ENCODE measurements around the gene C5.

DNA sequence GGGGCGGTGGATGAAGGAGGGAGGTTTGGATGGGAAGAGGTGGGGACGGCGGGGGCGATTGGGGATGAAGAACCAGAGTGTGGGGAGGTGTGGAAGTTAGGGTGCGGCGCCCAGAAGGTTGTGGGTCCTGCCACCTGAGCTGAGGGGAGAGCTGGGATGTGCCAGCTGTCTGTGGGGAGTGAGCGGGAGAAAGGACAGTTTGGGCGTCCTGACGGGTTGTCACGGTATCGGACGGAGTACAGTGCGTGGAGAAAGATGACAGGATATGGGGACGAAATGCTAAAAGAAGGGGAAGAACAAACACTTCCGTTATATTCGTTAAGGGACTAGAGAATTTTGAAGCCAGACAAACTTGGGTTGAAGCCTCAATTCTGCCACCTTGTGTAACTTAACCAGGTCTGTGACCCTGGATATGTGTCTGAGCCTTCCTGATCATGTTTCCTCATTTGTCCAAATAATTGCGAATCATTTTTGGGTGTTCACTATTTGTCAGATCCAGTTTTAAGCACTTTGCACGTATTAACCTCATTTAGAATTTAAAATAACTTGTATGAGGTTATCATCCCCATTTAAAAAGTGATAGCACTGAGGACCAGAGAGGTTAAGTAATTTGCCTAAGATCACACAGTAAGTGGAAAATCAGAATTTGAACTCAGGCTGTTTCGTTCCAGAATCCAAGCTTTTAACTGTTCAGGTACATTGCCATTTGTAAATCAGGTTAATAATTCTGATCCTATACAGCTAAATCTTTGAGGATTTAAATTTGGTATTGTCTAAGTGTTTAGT, 25.4 kb upstream of the C5 start:
- TF ChIP-seq, protein P1, sequence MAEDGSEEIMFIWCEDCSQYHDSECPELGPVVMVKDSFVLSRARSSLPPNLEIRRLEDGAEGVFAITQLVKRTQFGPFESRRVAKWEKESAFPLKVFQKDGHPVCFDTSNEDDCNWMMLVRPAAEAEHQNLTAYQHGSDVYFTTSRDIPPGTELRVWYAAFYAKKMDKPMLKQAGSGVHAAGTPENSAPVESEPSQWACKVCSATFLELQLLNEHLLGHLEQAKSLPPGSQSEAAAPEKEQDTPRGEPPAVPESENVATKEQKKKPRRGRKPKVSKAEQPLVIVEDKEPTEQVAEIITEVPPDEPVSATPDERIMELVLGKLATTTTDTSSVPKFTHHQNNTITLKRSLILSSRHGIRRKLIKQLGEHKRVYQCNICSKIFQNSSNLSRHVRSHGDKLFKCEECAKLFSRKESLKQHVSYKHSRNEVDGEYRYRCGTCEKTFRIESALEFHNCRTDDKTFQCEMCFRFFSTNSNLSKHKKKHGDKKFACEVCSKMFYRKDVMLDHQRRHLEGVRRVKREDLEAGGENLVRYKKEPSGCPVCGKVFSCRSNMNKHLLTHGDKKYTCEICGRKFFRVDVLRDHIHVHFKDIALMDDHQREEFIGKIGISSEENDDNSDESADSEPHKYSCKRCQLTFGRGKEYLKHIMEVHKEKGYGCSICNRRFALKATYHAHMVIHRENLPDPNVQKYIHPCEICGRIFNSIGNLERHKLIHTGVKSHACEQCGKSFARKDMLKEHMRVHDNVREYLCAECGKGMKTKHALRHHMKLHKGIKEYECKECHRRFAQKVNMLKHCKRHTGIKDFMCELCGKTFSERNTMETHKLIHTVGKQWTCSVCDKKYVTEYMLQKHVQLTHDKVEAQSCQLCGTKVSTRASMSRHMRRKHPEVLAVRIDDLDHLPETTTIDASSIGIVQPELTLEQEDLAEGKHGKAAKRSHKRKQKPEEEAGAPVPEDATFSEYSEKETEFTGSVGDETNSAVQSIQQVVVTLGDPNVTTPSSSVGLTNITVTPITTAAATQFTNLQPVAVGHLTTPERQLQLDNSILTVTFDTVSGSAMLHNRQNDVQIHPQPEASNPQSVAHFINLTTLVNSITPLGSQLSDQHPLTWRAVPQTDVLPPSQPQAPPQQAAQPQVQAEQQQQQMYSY (CRISPR knock-in tag; IDR thresholded peaks at IDR 0.05) = no peak
- TF ChIP-seq, protein P2, sequence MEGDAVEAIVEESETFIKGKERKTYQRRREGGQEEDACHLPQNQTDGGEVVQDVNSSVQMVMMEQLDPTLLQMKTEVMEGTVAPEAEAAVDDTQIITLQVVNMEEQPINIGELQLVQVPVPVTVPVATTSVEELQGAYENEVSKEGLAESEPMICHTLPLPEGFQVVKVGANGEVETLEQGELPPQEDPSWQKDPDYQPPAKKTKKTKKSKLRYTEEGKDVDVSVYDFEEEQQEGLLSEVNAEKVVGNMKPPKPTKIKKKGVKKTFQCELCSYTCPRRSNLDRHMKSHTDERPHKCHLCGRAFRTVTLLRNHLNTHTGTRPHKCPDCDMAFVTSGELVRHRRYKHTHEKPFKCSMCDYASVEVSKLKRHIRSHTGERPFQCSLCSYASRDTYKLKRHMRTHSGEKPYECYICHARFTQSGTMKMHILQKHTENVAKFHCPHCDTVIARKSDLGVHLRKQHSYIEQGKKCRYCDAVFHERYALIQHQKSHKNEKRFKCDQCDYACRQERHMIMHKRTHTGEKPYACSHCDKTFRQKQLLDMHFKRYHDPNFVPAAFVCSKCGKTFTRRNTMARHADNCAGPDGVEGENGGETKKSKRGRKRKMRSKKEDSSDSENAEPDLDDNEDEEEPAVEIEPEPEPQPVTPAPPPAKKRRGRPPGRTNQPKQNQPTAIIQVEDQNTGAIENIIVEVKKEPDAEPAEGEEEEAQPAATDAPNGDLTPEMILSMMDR (IDR thresholded peaks at IDR 0.05) = no peak
- TF ChIP-seq TCF7 (CRISPR knock-in tag; IDR thresholded peaks at IDR 0.05; ENCODE audit: low read depth) (no peak), NR2C2 (CRISPR knock-in tag; IDR thresholded peaks at IDR 0.05) (no peak), NFYB (CRISPR knock-in tag; conservative IDR thresholded peaks at IDR 0.05; ENCODE audit: low read depth) (no peak), ZNF121 (CRISPR knock-in tag; IDR thresholded peaks at IDR 0.05) (no peak)

Data from WTC11 (cell line).